NT2/D1 (cell line): Measurements from ENCODE around the gene ZBTB20.

Experiments used
- YY1 ChIP-seq: IDR thresholded peaks from 2 replicates; pipeline ENCODE4 v1.6.1; 2011; ENCODE audit not compliant: insufficient read length, insufficient read depth
- ZNF274 ChIP-seq: IDR thresholded peaks from 2 replicates; pipeline ENCODE4 v1.6.1; 2011; ENCODE audit warnings: mild to moderate bottlenecking, low read depth, low read length

GRCh38 chr3:114848082-114848481 lies 299.0 kb downstream of the ZBTB20 start:
- no peak for TF ChIP-seq ZNF274
- no peak for TF ChIP-seq YY1
